DLD1 (cell line): ENCODE measurements around the gene FASTKD1.

Experiments used
- in situ Hi-C: cut with HindIII; loops from 2 replicates; pipeline ENCODE4 v1.10.0; 2017; ENCODE audit warnings: low sequenced_read_pairs

FASTKD1 gene

GRCh38 chr2:169510496-169510895, 63.2 kb downstream of the FASTKD1 start:
- in situ Hi-C loops = no loop called here

- in situ Hi-C loops = no loop called here
Measured at GRCh38 chr2:169509955-169510354, 63.7 kb downstream of the FASTKD1 start.

DNA sequence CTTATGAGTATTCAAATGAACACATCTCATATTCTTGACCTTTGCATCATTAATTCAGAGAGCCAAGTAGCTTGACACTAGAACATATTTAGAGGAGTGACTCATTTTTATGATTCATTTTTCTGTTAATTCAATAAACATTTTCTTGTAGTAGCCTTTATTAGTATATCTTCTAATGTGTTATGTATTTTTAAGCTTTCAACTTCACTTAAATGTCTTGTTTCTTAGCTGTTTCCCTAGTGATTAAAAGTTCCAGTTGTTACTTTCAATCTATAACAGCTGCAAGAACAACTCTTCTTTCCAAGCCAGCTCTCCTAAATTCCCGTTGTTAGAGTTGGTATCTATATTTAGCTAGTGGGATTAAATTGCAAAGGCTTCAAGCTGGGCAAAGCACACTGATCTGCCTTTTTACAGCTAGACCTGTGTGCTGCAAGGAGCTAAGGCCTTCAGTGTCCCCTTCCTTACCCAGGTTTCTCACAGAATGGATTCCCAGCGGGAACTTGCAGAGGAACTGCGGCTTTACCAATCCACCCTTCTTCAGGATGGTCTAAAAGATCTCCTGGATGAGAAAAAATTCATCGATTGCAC, 64.3 kb downstream of the FASTKD1 start, which contains the start of gene KLHL41:
Gene KLHL41, plus strand, starts transcription at position 405 of the 588 bp plus-strand sequence. Its CDS starts 77 bp downstream, at position 482.
- in situ Hi-C loops = no loop called here

- in situ Hi-C loops = no loop called here
Measured at GRCh38 chr2:169507698-169508097, 66.0 kb downstream of the FASTKD1 start.

DNA sequence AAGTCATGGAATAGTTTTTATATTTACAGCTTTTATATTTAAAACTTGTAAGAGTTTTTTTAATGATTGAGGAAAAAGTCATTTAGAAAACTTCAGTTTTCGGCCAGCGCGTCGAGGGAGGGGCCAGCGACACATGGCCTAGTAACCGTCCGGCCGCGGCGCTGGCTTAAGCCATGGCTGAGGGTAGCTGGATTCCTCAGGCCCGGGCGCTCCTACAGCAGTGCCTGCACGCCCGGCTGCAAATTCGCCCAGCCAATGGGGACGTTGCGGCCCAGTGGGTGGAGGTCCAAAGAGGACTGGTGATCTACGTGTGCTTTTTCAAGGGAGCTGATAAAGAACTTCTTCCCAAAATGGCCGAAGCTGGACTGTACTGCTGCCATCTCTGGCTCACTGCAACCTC, 69.0 kb downstream of the FASTKD1 start:
- in situ Hi-C loops = no loop called here

- in situ Hi-C loops = no loop called here
Measured at GRCh38 chr2:169495310-169495928, 78.2 kb downstream of the FASTKD1 start.

DNA sequence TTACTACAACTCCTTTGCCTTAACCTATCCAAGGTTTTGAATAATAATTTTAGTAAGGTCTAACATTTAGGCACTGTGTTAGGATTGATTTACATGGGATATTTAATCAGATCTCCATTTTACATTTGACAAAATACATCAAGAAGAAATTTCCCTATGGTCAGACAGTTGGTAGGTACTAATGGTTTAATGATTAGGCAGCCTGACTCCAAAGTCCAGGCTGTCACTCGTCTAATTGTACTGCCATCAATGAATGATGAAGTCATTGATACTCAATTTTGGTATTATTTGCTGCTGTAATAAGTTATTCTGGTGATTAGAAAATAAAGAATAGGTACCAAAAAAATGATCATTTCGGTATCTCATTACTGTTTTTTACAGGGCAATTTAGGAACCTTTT, 80.3 kb downstream of the FASTKD1 start:
- in situ Hi-C loops = no loop called here

GRCh38 chr2:169491378-169491777, 82.3 kb downstream of the FASTKD1 start:
- in situ Hi-C loops = no loop called here

GRCh38 chr2:169490834-169491233, 82.8 kb downstream of the FASTKD1 start:
- in situ Hi-C loops = no loop called here

- in situ Hi-C loops = no loop called here
Measured at GRCh38 chr2:169486487-169486886, 87.2 kb downstream of the FASTKD1 start.

DNA sequence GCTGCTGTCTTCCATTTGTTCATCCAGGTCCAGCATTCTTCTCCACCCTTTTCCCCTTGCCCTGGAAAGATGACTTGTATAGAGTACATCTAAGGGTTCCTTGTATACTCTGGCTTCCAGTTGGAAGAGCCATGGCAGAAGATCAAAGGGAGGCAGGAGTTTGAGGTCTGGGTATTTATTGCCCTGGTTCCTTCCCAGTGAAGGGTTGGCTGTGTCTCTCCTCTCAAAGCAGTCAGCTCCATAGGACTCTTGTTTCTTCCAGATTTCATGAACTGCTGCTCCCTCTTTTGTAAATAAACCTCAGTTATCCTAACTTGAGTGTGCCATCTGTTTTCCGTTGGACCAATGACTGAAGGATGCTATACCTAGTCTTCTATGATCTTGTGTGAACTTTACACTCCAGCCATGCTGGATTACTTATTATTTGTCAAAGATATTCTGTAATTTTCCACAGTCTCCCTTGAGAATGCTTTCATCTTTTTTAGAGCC, 88.0 kb downstream of the FASTKD1 start:
- in situ Hi-C loops = no loop called here

- in situ Hi-C loops = no loop called here
Measured at GRCh38 chr2:169480079-169480465, 93.6 kb downstream of the FASTKD1 start.
